NCI-H526 (cell line): ENCODE results near the gene SLFN12L.
"Not testable (repeated sequence)": the region's sequence is repeated elsewhere in the genome, so short reads cannot be mapped to it uniquely, and the experiment has no call there.

ENCODE experiments used
- DNase-seq, 2 experiments: peaks; one replicate each; lab custom pipeline; 2025; lab: John Stamatoyannopoulos, UW

SLFN12L gene

DNA sequence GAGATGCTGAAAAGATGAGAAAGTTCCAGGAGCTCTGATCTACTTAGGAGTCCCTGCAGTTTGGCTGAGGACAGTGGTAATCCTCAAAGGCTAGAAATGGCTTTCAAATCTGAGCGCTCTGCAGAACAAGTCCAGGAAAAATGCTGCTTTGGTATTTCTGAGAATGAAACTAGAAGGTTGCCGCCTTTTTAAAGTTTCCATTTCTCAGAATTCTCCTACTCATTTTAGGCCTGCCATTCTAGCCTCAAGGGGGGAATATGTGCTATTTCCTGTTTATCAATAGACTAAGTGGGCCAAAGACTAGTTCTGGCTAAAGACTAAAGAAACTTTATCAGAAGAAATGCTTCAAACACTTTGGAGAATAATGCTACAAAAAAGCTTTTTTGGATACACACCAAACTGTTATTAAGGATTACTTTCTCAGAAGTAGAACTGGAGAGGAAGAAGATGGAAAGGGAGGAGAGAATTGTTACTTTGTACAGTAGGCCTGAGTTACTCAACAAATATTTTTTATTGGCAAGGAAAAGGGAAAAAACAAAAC, at the start of gene SLFN12L:
Gene SLFN12L, minus strand, starts transcription at position 78 of the 541 bp plus-strand sequence. CDS start 15,314 bp downstream, outside the sequence.
- DNase-seq = no peak

DNA sequence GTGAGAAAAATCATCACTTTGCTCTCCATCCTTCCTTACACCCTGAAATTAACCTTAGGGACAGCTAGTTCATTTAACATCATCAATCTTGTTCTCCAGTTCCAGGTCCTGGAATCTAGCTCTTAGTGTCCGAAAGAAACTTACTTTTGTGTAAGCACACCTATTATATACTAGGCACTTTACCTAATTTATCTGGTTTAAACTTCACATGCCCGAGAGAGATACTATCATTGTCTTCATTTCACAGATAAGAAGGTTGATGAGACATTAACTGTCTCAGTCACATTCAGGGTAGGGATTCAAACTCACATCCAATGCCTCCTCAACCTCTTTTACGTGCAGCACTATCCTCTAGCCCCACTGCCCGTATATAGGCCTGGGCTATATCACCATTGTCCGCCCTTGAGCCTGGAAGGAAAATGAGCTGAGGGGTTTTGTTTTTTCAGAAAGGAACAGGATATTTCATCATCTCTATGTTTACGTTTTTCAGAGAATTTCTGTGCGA, 49.1 kb upstream of the SLFN12L start:
- DNase-seq = no peak

DNA sequence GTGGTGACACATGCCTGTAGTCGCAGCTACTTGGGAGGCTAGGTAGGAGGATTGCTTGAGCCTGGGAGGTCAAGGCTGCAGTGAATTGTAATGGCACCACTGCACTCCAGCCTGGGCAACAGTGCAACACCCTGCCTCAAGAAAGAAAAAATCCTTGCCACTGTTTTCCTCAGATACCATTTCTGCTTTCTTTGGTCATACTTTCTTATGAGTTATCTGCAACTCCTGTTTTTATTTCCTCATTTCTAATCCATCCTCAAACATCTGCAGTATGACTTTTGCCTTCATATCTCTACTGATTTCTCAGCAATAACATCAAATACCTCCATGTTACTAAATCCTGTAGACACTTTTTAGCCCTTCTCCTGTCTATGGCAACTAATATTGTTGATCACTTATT, 46.6 kb upstream of the SLFN12L start:
- DNase-seq = no peak

DNA sequence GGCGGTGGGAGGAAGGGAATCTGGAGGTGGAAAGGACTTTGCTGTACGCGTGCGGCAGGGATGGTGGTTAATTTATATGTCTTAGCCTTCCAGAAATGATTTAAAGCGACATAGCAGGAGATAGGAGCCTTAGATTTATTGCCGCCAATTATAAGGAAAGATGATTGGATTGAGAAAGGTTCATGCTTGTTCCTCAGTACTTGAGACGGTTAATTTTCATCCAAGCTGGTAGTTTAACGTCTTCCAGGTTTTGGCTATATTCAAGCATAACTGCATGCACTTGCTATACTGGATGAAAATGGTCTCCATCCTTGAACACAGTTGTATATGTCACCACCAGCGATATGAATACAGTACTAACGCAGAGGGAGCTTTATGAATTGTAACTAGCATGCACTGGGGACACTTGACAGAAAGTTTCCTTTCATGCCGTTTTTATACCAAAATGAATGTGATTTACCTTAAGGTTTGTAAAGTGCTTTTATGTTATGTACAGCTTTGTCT, 41.5 kb upstream of the SLFN12L start:
- no peak for DNase-seq

DNA sequence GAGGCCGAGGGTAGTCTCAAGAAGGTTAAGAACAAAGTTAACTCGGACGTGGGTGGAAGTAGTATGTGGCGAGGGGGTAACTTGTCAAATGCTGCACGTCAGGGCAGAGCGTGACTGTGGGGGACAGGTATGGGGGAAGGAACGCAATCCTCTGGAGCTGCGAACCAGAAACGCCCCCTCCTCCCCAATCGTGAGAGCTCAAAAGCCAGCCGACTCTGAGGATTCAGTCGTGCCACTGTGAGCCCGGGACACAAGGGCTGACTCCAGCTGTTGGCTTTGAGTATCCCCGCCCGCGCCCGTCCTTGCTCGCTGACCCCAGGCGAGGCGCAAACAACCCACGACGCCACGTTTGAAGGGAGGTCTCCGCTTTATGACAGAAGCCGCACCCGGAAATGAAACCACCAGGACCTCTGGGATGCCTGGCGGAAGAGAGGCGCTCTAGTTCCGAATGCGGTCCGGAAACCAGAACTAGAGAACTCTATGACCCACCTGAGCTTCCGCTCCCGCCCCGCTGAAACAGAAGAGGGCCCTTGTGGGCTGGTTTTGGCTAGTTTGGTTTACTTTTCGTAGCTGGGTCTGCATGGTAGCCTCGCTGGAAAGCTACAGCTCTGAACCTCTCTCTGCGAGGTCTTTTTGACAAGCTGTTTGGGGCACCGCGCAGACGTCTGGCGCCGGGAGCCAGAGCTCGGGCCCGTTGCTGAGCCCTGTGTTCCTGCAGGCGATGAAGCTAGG, 40.9 kb upstream of the SLFN12L start, which contains the start of gene PEX12:
Gene PEX12, minus strand, starts transcription at position 375 of the 732 bp plus-strand sequence. CDS start 550 bp downstream, outside the sequence.
- peak; percentile 93 to 95 for DNase-seq

DNA sequence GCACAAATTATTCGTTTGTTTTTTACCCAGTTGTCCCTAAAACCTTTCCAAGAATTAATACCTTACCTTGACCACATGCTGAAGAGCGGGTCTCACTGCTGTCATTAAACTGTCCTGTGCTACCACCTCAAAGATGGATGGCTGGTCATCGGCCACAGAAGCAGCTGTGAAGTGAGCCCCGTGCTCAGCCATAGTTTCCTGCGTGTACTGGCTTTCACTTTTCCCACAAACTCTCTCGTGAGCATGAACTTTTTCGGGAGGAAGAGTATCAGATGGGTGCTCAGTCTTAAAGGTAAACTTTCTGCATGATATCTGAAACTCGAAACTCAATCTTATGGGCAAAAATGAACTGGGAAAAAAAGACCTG, 40.3 kb upstream of the SLFN12L start:
- DNase-seq = no peak

DNA sequence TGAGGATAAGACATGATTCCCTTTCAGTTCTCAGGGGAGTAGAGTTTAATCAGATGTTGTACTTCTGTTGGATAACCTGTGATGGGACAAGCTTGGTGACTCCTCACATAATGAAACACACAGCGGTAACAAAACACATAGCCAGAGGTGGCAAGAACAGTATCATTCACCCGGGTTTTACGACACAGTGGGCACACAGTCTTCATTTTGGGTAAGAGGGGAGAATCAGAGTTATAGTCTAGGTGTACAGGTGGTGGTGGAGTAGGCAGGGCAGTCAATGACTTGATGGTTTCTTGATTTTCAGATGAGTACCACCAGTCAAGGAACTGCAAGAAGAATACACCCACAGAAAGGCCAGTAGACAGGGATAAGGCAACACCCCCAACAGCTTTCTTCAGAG, 38.3 kb upstream of the SLFN12L start:
- no peak for DNase-seq

DNA sequence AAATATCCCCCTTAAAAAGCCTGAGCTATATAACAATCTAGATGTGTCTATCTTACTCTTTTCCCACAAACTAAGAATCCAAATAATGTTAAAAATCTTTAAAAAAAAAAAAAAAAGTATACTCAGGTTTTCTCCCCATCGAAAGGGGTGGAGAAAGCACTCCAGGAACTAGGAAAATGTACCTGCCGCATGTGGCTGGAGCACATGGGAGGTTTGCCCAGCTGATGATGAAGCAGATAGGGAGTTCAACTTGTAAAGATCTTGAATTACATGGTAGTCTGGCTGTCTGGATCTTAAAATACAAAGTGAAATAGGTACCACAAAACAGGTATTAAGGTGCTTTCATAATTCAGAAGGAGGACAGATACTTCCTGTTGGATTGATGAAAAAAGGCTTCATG, 31.9 kb upstream of the SLFN12L start:
- no peak for DNase-seq

DNA sequence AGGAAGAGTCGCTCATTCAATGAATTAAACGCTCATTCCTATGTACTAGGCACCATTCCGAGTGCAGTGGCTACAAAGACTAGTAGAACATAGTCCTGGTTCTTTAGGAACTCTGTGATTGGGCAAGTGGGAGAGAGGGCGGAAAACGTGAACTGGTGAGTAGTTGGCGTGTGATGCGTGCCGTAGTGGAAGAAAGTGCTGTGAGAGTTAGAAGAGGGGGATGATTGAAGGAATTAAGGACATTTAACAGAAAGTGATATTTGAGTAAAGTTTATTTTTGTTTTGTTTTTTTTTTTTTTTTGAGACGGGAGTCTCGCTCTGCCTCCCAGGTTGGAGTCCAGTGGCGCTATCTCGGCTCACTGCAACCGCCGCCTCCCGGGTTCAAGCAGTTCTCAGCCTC, 31.1 kb upstream of the SLFN12L start:
- peak; percentile 21 to 40 for DNase-seq

DNA sequence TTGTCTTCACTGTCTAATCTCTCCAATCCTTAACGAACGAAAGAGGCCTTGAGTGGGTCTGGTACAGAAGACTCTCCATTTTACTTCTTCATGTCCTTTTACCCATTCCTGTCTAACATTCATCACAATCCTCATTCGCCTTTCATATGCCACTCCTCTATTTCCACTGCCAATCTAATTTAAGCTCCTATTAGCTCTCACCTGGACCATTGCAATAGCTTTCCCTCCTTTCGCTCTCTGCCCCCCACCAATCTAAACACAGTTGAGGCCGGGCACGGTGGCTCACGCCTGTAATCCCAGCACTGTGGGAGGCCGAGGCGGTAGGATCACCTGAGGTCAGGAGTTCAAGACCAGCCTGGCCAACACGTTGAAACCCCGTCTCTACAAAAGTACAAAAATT, 29.5 kb upstream of the SLFN12L start:
- DNase-seq = no peak

DNA sequence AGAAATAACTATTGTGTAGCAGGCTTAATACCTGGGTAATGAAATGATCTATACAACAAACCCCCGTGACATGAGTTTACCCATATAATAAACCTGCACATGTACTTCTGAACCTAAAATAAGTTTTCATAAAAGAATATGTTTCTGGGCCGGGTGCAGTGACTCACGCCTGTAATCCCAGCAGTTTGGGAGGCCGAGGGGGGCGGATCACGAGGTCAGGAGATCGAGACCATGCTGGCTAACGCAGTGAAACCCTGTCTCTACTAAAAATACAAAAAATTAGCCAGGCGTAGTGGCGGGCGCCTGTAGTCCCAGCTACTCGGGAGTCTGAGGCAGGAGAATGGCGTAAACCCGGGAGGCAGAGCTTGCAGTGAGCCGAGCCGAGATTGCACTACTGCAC, 25.7 kb upstream of the SLFN12L start:
- not testable (repeated sequence) for DNase-seq

DNA sequence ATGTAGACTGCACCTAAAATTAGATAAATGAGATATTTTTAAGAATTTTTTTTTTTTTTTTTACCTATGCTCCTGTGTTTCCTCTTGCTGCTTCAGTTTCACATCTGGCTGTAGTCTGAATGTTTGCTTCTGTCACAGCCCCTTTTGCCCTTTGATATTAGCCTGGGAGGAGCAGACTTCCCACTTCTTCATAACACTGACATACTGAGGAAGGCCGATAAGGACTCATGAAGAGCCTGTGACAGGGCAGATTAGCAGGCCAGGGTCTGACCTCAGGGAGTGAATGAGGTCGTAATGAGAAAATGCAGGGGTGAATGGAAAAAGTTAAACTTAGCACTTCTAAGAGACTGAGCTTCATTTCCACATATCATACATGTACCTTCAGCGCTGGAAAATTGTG, 23.2 kb upstream of the SLFN12L start, which contains the start of gene SLFN14:
Gene SLFN14, minus strand, starts transcription at position 117 of the 400 bp plus-strand sequence. CDS start 2,757 bp downstream, outside the sequence.
- no peak for DNase-seq

DNA sequence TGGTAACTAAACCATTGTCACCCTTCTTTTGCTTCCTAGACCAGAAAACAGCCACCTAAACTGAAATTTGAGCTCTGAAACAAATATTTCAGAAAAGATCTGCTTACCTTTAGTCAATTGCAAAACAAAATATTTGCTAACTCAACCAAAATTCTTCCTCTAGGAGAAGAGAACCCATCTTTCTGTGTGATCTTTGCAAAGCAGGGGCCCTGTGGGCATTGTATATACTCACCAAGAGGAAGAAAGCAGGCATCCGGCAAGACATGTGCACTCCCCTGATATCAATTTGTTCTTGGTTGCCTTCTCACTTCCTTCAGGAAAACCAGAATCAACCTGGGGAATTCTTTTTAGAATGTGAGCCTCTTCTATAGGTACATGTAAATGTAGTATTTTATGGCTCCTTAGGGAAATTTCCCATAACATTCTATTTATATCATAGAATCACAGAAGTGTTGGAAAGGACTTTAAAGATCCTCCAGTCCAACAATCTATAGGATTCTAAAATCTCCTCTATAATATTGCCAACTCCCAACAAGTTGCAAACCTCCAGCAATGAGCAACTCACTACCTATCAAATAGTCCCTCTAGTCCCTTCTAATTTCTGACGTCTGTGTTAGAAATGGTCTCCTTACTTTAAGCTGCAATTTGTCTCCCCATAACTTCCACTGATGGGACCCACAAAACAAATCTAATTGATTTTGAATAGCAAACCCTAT, 22.2 kb upstream of the SLFN12L start:
- DNase-seq = no peak

DNA sequence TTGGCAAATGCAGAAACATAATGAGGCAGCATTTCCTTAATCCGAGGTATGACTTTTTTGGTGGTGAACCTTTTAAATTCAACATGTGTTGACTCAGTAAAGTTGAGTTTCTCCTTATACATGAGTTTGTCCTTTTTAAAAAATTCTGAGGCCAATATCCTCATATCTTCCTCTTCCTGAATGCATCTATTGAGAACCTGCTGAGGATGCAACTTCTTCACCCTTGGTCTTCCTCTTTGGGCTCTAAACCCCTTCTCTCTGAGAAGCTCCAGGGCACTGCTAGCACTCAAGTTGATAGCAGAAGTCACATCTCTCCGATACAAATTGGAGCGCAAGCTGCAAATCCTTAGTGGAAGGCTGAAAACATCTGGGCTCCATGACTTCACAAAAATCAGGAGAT, 19.9 kb upstream of the SLFN12L start:
- no peak for DNase-seq

DNA sequence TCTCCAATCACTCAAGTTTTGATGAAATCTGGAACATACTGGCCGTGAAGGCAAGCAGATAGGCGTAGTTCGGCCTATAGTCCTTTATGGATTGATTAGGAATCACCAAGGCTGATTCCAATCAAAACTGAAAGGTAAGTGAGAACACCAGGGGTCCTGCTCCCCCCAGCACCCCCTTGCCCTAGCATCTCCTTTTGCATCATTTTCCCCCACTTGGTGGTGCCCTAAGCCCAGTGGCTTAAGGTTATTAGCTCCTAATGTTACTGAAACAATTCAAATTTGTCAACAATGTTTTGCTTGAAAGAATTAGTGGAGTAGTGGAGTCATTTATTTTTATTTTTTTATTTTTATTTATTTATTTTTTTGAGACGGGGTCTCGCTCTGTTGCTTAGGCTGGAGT, 18.2 kb upstream of the SLFN12L start:
- peak in 1 of 2 experiments; percentile 6 for DNase-seq

DNA sequence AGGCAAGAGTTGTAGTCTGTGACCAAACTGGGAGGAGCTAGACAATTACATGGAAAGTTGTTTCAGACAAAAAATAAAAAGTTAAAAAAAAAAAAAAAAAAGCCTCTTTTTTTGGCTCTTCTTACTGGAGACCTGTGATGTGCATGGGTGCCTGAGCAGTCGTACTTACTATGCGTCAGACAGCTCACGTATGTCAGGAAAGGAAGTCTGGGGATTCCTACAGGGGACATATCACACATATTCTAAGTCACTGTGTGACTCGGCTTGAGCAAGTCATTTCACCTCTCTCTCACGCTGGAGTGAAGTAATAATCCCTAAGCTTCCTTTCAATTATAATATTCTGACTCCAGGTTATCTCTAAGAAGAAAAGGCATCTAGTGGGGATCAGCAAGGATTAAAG, 17.2 kb upstream of the SLFN12L start:
- DNase-seq = no peak

DNA sequence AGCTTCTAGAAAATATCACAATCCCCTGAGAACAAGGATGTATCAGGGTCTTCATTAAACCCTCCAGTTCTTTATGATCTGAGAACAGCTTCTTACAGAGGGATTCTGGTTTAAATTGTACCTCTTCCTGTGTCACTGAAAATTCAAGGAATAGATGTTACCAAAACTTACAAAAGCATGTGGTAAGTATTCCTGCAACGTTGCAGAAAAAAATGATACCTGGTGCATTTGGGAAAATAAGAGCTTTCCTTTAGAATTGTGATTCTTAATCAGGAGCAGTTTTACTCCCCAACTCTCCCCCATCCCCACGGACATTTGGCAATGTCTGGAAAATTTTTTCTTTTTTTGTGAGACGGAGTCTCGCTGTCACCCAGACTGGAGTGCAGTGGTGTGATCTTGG, 15.8 kb upstream of the SLFN12L start:
- no peak for DNase-seq

DNA sequence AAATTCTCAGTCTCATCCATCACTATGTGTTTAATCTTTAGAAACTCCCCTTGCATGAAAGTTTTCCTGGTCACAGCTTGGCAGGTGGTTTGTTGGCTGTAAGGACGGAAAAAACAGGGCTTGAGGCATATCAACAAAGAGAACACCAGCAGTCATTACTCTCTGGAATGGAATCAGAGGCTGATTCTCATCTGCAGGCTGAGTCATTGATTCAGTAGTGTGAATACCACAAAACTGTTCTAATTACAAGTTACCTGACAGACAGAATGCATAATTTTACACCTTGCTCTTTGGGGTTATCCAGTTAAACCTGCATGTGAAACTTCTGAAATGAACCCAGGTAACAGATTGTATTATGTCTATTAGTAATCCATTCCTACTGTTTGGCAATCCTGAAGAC, 11.5 kb upstream of the SLFN12L start:
- DNase-seq = no peak

DNA sequence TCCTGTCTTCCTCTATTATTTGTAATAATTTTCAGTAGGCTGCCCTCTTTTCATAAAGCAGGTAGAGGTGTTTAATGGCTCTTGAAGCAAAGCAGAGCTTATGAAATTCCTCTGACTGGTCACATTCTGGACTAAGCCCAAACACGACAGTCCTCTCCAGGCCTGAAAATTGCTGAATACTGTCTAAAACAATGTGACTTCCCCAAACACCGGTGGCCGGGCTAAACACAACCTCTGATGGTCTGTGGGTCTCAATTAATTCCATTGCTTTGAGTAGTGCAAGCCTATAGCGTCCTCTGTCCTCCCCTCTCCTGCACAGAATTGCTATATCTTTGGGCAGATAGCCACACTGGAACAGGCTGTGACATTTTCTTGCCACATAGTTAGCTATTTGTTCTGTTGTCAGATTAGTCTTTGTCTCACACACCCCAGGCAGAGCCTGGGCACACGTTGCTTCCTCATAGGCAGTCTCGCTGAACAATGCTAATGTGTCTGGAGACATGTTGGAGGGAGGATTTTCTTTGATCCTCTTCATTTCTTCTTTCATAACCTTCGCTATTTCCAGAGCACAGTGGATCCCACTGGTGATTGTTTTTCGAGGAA, 10.8 kb upstream of the SLFN12L start:
- no peak for DNase-seq

DNA sequence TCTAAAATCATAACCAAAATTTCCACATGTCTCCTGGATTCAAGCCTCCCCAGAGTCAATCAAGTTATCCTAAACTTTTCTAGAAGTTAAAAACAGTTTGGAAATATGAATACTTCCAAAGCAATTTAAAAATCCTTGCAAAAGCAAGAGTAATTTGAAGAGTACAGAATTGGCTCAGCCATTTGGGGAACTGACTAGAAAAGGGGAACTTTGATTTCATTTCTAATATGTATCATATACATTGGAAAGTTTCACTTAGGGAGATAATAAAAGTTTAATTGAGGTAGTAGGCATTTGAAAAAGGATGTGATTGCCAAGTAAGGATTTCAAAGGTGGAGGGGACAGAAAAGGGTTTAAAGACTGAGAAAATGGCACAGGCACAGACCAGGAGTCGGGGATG, 9.0 kb upstream of the SLFN12L start:
- no peak for DNase-seq

DNA sequence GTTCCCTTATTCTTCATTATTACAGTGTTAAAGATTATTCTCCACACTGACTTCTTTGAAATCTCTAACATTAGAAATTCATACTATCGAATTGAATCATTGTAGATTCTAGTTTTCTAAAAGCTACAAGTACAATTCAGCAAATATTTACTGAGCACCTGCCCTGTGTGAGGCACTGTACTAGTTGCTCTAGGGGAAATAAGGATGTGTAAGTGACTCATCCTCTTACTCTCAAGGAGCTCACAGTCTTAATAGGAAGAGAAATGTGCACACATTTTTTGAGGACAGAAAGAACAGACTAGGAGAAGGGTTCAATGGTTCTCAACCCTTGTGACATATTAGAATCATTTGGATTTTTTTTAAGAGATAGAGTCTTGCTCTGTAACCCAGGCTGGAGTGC, 7.7 kb upstream of the SLFN12L start:
- DNase-seq = no peak

DNA sequence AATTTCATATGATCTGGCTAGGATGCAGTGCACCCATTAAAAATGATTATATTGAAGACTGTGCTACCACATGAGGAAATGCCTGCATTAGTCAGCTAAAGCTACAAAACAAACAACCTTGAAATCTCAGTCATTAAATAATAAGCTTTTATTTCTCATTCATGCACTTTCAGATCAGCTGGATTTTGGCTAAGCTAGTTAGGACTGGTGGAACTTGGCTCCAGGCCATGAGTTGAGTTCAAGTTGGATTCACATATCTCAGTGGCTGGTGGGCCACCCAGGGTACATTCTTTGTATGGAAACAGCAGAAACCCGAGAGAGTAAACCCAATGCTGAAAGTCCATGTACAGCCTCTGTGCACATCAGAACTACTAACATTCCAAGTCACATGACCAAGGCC, 6.4 kb upstream of the SLFN12L start:
- no peak for DNase-seq
